GM19324 (cell line): Measurements from ENCODE around the gene LRMDA.
"Not testable (repeated sequence)": the region's sequence is repeated elsewhere in the genome, so short reads cannot be mapped to it uniquely, and the experiment has no call there.

ENCODE experiments used
- ATAC-seq: cut with Tn5 transposase; IDR thresholded peaks from one replicate; pipeline ENCODE4 v1.9.1; 2021; ENCODE audit warnings: mild to moderate bottlenecking, moderate library complexity; ENCODE audit not compliant: unreplicated experiment, low FRiP score

The LRMDA gene

DNA sequence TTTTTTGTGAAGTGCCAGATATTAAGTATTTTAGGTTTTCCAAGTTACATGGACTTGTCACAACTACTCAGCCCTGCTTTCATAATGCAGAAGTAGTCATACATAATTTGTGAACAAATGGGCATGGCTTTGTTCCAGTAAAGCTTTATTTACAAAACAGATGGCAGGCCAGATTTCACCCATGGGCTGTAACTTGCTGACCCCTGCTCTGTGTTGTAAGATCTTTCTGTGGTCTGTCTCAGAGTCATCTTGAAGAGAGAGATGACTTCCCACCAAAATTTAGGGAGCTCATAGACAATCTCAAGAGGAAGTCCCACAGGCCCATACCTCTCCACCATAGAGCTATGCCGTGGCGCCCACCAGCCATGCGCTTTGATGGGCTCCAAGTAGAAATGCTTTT lies 616.1 kb downstream of the LRMDA start:
- no peak for ATAC-seq

DNA sequence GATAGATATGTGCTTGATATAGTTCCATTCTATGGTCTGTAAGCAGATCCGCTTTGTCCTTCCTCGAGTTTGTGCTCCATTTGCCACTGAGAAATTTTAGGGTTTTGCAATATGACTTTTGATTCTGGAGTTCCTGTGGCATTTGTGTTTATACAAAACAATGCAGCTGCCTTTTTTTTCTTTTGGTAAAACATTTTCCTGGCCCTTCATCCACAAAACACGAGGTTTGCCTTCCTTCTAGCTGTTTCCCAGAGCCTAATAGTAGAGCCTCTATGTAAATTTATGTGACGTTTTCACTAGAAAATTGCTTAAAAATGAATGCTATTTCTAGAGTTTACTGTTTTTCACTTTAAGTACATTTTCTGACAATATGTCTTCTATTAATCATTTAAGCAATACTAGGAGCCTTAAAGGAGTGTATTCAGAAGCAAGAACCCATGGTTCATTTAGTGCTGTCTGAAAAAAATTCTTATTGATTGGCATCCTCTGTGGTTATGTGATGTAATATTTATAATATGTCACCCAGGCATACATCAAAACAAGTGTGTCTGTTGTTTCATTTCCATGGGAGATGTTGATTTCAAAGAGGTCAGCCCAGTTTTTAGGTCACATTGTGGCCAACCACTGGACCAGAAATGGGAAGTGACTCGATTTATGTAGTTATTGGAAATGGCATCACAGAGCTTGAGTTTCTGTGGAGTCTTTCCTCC lies 618.3 kb downstream of the LRMDA start:
- ATAC-seq = no peak

DNA sequence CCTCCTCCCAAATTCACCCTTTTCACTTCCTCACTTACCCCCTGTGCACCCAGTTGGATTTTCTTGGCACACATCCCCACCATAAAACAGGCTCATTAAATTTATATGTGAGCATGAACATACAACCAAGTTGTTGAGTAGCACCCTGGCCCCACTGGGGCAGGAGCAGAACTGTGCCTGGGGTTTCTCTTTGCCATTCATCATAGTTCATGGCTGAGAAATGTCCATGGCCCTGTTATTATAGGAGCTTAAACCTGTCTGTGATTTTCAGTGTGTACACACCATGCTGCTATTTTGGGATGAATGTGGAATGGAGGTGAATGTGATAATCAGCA lies 618.8 kb downstream of the LRMDA start:
- no peak for ATAC-seq

DNA sequence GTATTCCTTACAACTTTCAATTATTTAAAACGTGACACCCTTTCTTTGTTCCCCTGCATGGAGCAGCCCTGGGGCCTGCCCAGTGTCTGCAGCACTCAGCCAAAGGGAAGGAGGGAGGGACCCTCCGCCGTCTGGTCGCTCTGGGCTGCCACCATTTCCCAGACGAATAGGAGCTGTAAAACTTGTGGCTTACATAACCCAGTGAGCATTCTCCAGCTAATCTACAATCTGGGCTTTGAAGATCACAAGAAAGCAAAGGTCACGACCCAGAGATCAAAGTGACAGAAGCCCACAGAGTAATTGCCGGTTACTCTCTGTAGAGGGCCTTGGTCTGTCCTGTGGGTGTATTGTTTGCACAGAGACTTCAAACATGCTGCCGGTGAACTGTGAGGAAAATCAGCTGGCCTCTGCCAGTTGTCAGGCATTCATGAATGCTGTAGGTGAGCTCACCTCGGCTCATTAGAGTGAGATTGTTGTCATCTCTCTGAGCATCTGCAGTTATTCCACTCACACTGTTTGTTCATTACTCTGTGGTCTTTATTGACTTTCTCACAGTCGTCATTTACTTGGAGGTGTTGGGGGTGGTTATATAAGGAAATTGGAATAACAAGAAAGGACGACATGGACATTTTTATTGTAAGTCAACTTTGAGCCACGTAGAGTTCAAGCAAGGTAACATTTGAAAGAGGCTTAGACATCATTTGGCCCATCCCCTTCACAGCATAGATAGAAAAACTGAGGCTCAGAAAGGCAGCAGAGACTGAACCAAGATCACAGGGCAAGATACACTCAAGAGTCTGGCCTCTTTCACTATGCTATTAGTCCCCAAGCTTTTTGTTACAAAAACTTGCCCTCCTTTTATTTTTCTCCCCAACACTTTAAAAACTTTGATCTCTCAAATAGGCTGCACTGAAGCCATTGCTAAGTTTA lies 619.8 kb downstream of the LRMDA start:
- ATAC-seq = no peak

DNA sequence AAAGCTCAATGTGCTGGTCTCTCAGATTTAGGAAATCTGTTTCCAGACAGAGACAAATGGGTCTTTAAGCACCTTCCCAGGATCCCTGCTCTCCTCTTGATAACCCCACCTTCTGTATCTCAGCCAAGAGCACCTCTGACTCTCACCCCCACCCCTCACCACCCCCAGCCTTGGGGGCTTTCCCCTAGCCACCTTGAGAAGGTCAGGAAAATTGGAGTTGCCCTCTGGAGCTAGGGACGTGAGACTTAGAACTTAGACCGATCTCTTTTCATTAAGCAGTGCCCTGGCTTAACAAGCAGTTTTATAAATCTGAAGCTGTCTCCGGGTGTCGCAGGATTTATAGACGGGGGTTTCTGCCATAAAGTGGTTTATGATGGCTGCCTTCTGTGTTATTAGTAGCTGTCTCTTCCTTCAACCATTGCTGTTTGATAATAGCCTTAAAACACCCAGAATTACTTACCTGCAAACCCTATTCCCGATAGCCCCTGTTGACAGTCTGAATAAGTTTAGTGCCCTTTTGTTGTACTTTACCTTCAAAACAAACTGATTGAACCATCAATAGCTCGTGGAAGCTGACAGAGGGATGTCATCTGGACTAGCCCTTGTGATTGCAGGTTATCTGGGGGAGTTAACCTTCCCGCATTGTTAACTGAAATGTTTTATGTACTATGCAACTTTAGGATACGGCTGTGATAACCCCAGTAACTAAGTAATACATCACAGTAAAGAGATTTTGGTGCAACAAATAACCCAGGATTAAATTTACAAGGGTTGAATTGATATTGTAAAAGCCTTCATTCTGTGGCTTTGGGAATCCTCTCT lies 621.5 kb downstream of the LRMDA start:
- ATAC-seq = no peak

DNA sequence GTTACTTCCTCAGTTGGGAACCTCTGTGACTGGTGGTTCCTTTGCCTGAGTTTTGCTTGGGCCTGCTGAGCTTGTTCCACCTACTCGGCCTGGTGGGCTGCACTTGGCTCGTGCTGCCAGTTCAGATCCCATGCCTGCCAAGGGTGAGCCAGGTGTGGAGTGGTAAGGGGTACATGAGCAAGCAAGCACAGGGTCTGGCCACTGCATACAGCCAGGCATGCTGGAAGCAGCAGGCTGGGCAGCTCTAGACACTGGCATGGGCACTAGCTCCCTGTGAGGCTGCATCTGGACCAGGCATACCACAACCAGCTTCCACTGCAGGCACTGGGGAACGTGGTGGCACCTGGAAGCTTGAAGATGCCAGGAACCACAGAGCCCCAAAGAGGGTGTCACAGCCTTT lies 624.0 kb downstream of the LRMDA start:
- ATAC-seq = no peak

DNA sequence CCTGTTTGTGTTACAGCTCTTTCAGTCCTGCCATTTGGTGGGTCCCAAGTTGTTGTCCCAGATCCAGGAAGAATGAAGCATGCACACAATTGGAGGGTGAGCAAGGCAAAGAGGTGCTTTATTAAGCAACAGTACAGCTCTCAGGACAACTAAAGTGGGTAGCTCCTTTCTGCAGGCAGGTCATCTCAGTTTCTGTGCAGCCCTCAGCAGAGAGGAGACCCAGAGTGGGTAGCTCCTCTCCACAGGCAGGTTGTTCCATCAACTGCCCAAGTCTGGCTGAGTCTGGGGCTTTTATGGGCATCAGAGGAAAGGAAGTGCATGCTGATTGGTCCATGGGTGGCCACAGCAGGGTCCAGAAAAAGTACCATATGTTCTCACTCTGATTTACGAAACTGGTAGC lies 624.5 kb downstream of the LRMDA start:
- ATAC-seq = no peak

DNA sequence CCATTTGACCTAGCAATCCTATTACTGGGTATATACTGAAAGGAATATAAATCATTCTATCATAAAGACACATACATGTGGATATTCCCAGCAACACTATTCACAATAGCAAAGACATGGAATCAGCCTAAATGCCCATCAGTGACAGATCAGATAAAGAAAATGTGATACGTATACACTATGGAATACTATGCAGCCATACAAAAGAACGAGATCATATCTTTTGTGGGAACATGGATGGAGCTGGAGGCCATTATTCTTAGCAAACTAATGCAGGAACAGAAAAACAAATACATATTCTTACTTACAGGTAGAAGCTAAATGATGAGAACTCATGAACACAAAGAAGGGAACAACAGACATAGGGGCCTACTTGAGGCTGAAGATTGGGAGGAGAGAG lies 629.6 kb downstream of the LRMDA start:
- not testable (repeated sequence) for ATAC-seq

DNA sequence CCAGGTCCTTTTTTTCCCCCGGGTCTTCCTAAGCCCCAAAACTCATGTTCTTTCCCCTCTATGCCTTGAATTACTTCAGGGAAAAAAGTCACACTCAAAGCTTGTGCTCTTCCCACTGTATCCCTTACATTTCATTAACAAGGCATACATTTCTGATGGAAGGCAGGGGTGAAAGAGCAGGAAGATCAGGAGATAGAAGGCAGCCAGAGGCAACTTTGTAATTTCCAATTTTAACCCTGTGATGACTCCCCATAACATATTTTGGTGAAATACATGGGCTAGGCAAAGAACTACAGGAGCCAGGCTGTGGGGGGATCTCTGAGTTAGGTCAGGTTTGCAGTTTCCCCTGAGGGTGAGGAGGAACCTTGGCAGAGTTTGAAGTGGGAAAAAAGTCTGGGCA lies 635.0 kb downstream of the LRMDA start:
- ATAC-seq = no peak

DNA sequence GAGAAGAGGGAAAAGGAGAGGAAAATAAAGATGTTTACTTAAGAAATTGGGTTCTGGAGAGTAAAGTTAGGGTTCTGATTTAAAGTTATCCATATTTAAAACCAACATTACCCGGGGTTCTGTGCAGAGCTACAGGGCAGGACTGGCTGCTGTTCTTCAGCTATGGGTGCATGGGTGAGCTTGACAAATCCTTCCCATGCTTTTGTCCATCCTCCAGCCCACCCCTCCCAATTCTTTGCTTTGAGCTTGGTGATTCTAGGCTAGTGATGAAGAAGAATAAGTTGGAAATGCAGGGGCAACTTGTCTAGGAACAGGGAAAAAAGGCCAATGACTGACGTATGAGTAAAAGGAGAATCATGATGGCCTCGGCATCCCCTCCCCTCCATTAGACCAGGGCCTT lies 636.0 kb downstream of the LRMDA start:
- ATAC-seq = no peak

DNA sequence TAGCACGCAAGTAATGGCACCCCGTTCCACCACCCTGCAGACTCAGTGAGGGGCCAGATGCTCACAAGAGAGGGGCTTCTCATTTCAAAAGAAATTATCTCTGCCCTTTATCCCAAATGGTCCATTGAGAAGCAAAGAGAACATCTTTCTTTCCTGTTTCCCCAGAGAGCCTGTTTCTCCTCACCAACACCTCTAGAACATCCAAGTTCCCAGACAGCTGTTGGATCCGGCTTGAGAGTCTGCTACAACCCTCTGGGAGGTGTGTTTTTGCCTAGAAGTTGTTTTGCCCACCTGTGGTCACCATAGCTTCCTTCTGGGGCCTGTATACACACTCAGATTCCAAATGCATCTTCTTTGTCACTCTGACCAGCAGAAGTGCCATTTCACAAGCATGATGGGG lies 637.4 kb downstream of the LRMDA start:
- ATAC-seq = no peak

DNA sequence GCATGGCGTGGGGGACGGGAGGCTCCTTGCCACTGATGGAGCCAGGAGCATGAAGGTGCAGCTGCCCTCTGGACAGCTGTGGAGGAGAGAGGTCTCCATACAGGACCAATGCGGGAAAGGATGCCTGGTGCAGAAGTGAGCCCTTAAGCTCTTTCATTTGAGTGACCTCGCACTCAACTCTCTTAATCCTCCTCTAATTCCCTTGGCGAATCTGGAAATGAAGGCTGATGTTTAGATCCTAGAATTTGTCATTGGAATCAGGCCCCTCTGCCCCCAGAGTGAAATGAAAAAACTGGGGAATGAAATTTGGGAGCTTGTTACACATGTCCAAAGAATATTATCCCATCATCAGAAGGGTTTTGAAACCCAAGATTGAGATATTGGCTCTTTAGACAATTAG lies 639.5 kb downstream of the LRMDA start:
- ATAC-seq = no peak

DNA sequence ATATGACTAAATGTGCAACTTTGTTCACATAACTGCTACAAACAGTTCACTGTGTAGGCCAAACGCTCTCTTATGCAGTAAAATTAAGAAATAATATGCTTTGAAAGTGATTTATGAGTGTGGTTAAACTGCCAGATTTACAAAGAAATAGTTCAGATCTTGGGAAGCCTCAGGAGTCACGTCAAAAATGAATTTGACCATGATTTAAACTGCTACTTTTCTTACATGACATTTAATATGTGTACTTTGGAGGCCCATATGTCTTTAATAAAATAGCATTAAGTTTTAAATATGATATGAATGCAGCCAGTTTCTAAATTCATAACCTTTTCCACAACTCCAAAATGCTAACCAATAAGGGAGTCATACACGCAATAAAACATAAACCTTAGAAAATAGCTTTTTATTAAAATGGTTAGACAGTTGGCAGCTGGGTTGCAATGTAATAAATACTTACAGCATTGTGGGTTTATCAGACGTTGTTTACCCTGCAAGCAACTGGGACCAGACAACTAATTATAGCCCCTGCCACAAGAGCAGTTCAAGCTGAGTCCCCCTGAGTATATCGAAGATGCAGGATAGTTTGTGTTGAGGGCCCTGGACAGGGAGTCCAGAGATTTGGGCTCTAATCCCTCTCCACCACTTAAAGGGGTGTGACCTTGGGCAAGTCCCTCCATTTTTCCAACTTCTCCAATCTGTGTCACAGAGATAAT lies 640.4 kb downstream of the LRMDA start:
- no peak for ATAC-seq

DNA sequence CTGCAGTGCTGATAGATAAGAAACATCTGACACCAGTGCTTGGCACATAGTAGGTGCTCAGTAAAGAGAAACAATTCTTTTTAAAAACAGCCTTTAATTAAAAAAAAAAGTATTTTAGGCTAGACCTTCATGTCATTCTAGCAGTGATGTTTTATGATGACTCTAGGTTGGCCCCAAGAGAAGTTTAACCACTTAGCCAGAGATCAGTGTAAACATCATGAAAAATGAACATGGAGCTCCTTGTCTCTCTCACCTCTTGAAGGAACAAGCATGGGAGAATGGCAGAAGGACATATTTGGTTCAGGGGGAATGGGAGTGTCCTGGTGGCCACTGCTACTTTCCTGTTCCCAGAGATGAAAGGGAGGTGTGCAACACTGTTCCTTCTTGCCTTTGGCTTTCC lies 641.0 kb downstream of the LRMDA start:
- no peak for ATAC-seq

DNA sequence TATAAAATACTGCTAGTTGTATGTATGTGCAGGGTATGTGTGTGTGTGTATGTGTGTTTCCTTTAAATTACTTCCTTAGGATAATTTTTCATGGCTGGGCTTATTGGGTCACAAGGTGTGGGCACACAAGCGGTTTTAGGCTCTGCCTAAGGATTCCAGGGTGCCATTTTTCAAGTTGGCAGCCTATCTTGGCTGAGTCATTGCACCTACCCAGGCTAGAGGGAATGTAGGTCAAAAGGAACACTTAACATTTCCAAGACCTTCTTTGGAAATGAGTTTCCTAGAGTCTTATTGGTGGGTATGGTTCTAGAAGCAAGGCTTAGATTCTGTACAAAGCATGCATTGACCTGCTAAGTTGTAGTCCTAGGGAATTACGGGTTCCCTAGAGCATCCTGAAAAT lies 642.1 kb downstream of the LRMDA start:
- no peak for ATAC-seq

DNA sequence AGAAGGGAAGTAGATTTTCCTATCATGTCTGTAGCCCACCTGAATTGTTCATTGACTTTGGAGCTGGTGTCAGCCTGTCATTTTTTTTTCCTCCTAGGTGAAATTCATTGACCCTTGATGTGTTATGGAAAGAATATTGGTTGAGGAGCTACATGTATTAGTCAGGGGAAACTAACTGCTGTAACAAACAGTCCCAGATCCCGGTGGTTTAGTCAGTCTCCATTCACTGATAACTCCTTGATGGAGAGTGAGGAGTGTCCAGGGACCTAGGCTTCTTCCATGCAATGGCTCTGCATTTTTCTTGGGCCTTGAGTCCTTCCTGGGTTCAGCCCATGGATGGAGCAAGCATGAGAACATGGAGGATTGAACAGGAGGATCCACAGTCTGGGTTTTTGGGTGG lies 643.2 kb downstream of the LRMDA start:
- ATAC-seq = no peak

DNA sequence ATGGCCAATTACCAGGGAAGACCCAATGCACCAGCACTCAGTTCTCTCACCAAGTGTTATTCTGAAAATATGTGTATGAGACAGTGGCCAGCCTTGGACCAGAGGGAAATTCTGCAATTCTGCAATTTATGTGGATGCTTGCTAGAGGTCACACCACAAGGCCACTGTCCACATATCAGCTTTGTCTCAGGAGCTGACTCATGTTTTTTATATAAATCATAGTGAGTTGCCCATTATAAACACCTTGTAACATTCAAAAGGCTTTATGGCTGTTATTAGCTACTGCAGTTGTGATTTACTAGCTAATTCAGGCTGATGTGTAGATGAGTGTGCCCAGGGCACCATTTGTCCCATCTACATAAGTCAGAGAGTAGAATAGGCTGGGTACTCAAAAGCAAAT lies 649.0 kb downstream of the LRMDA start:
- ATAC-seq = no peak

DNA sequence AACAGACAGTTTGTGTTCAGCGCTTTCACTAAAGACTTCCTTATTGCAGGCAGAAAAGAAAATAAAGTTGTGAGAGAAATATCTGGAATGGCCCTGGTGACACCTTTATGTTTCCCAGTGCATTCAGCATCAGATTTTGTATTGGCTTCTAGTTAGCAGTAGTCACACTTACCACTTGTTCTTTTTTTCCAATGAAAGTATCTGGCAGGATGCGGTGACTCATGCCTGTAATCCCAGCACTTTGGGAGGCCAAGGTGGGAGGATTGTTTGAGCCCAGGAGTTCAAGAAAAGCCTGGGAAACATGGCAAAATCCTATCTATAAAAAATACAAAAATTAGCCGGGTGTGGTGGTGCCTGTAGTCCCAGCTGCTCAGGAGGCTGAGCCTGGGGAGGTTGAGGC lies 649.6 kb downstream of the LRMDA start:
- no peak for ATAC-seq

DNA sequence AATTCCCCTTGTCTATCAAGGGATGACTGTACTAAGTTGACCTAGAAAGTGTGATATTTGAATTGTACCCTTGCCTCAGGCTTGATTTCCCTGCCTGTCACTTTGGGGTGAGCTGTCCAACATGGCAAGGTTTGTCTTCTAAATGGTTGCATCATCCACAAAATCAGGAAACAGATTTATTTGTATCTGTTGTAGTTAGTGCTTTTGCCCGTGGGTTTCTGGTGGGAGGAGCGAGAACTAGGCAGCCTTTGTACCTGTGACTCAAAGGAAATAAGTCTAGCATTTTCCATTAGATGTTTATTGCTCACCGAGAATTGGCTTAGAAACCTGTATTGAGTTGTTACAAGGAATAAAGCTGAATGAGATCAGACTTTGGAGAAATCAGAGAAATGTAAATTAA lies 650.8 kb downstream of the LRMDA start:
- ATAC-seq = no peak

DNA sequence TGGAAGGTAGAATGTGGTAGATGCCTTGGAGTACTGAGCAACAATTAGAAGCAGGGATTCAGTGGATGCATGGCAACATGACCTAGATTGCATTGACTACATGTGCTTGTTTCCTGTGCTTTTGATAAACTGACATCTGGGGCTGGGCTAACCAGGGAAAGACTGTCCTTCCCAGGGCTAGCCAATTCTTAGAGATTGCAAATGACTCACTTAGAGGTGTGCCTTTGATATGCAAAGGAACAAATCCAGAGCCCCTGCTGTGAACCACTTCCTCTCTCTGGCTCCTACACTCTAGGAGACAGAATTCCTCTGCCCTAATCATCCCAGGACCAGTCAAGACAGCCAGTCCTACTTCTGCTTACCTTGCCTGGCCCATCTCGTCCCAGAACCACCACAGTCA lies 651.5 kb downstream of the LRMDA start:
- ATAC-seq = no peak
